GM18526 (cell line): Measurements from ENCODE around the gene ZNF780B.

Experiments
- POLR2A ChIP-seq: IDR thresholded peaks from 3 replicates; pipeline ENCODE4 v1.6.1; 2011; ENCODE audit not compliant: insufficient read length; ENCODE audit errors: extremely low read depth

ZNF780B gene

GRCh38 chr19:39996218-39996810 is 59.7 kb downstream of the ZNF780B start:
- no peak for TF ChIP-seq POLR2A

GRCh38 chr19:39995794-39996193 is 60.2 kb downstream of the ZNF780B start:
- TF ChIP-seq POLR2A, result no peak

GRCh38 chr19:39994361-39994760 is 61.7 kb downstream of the ZNF780B start:
- TF ChIP-seq POLR2A, result no peak

GRCh38 chr19:39993605-39994004 is 62.4 kb downstream of the ZNF780B start:
- no peak for TF ChIP-seq POLR2A

- no peak for TF ChIP-seq POLR2A
These were observed 68.4 kb downstream of the ZNF780B start for GRCh38 chr19:39987596-39987995.

- no peak for TF ChIP-seq POLR2A
These were observed 68.9 kb downstream of the ZNF780B start for GRCh38 chr19:39987167-39987566.

GRCh38 chr19:39986643-39987042 is 69.4 kb downstream of the ZNF780B start:
- TF ChIP-seq POLR2A, result no peak

- no peak for TF ChIP-seq POLR2A
These were observed 72.2 kb downstream of the ZNF780B start for GRCh38 chr19:39983695-39984300.

GRCh38 chr19:39982883-39983282 is 73.1 kb downstream of the ZNF780B start:
- no peak for TF ChIP-seq POLR2A
